H9 (cell line): ENCODE data around the gene IVL. TPM values are rescaled to one million over a fixed set of nuclear protein-coding genes. Genes with fewer than 3 reads are reported as not detected.

Experiments used
- DNase-seq: peaks from one replicate; pipeline ENCODE4 v3.0.0-alpha.2; 2017
- H2AFZ ChIP-seq: one replicate; pipeline ENCODE4 v1.6.1; 2013; ENCODE audit warnings: mild to moderate bottlenecking, low read length, control low read depth, moderate library complexity
- H2AK5ac ChIP-seq: 2 replicates; pipeline ENCODE4 v1.6.1; 2013; ENCODE audit warnings: low read length, control low read depth, mixed read lengths; ENCODE audit not compliant: insufficient read length
- H2BK120ac ChIP-seq: one replicate; pipeline ENCODE4 v1.6.1; 2013; ENCODE audit warnings: low read depth, mild to moderate bottlenecking, low read length, control low read depth, inconsistent platforms; ENCODE audit not compliant: poor library complexity, severe bottlenecking
- H2BK12ac ChIP-seq: 2 replicates; pipeline ENCODE4 v1.6.1; 2013; ENCODE audit warnings: low read length, control low read depth, mixed read lengths, low read depth; ENCODE audit not compliant: insufficient read length
- H2BK15ac ChIP-seq: 2 replicates; pipeline ENCODE4 v1.6.1; 2013; ENCODE audit warnings: low read depth, low read length, control low read depth
- H2BK20ac ChIP-seq: one replicate; pipeline ENCODE4 v1.6.1; 2013; ENCODE audit warnings: low read depth, mild to moderate bottlenecking, low read length, control low read depth, inconsistent platforms; ENCODE audit not compliant: poor library complexity, severe bottlenecking
- H2BK5ac ChIP-seq: 2 replicates; pipeline ENCODE4 v1.6.1; 2013; ENCODE audit warnings: low read length, control low read depth, mixed read lengths; ENCODE audit not compliant: insufficient read length
- H3K14ac ChIP-seq: 2 replicates; pipeline ENCODE4 v1.6.1; 2013; ENCODE audit warnings: low read length, control low read depth; ENCODE audit not compliant: insufficient read depth
- H3K18ac ChIP-seq: 2 replicates; pipeline ENCODE4 v1.6.1; 2013; ENCODE audit warnings: low read depth, mild to moderate bottlenecking, mixed read lengths, low read length, control low read depth; ENCODE audit not compliant: insufficient read length
- H3K23ac ChIP-seq: 2 replicates; pipeline ENCODE4 v1.6.1; 2013; ENCODE audit warnings: low read length, control low read depth, mixed read lengths, low read depth; ENCODE audit not compliant: insufficient read length
- H3K23me2 ChIP-seq: 2 replicates; pipeline ENCODE4 v1.6.1; 2013; ENCODE audit warnings: low read depth, mild to moderate bottlenecking, mixed read lengths, low read length, control low read depth; ENCODE audit not compliant: insufficient read length, poor library complexity, severe bottlenecking
- H3K27ac ChIP-seq: 2 replicates; pipeline ENCODE4 v1.5.1; 2013; ENCODE audit warnings: low read length, control low read depth, mixed read lengths, low read depth; ENCODE audit not compliant: insufficient read length
- H3K27me3 ChIP-seq: 2 replicates; pipeline ENCODE4 v1.6.1; 2013; ENCODE audit warnings: low read length, control low read depth, inconsistent platforms; ENCODE audit not compliant: insufficient read depth
- H3K4ac ChIP-seq: 2 replicates; pipeline ENCODE4 v1.6.1; 2013; ENCODE audit warnings: low read depth, mild to moderate bottlenecking, control low read depth, inconsistent platforms, low read length, moderate library complexity
- H3K4me1 ChIP-seq: 2 replicates; pipeline ENCODE4 v1.6.1; 2013; ENCODE audit warnings: low read length, control low read depth, inconsistent platforms; ENCODE audit not compliant: insufficient read depth
- H3K4me2 ChIP-seq: 2 replicates; pipeline ENCODE4 v1.6.1; 2013; ENCODE audit warnings: low read length, control low read depth, mixed read lengths; ENCODE audit not compliant: insufficient read length, insufficient read depth
- H3K56ac ChIP-seq: 2 replicates; pipeline ENCODE4 v1.6.1; 2013; ENCODE audit warnings: low read depth, mild to moderate bottlenecking, mixed read lengths, low read length, control low read depth; ENCODE audit not compliant: insufficient read length
- H3K79me1 ChIP-seq: 2 replicates; pipeline ENCODE4 v1.6.1; 2013; ENCODE audit warnings: low read depth, mild to moderate bottlenecking, moderate library complexity, low read length, control low read depth, inconsistent platforms; ENCODE audit not compliant: insufficient read depth, poor library complexity, severe bottlenecking
- H3K79me2 ChIP-seq: 2 replicates; pipeline ENCODE4 v1.6.1; 2013; ENCODE audit warnings: low read length, control low read depth, inconsistent platforms; ENCODE audit not compliant: insufficient read depth
- H3K9ac ChIP-seq: 2 replicates; pipeline ENCODE4 v1.6.1; 2013; ENCODE audit warnings: low read length, control low read depth, mixed read lengths; ENCODE audit not compliant: insufficient read length; ENCODE audit errors: extremely low read depth
- H3K9me3 ChIP-seq: one replicate; pipeline ENCODE4 v1.6.1; 2013; ENCODE audit warnings: low read depth, low read length, inconsistent platforms; ENCODE audit not compliant: control insufficient read depth
- H3T11ph ChIP-seq: one replicate; pipeline ENCODE4 v1.6.1; 2013; ENCODE audit warnings: mild to moderate bottlenecking, low read length, control low read depth, inconsistent platforms
- H4K20me1 ChIP-seq: one replicate; pipeline ENCODE4 v1.6.1; 2013; ENCODE audit not compliant: control insufficient read depth, insufficient read length, insufficient read depth
- H4K5ac ChIP-seq: 2 replicates; pipeline ENCODE4 v1.6.1; 2013; ENCODE audit warnings: low read depth, mild to moderate bottlenecking, mixed read lengths, low read length, control low read depth; ENCODE audit not compliant: insufficient read length
- H4K8ac ChIP-seq: replicated peaks from 2 replicates; pipeline ENCODE4 v1.6.1; 2013; ENCODE audit warnings: low read length, control low read depth, mixed read lengths, low read depth; ENCODE audit not compliant: insufficient read length
- H4K91ac ChIP-seq: 2 replicates; pipeline ENCODE4 v1.6.1; 2013; ENCODE audit warnings: low read depth, mild to moderate bottlenecking, moderate library complexity, mixed read lengths, low read length, control low read depth; ENCODE audit not compliant: insufficient read length
- H3K27ac Mint-ChIP-seq, 3 experiments: 2 replicates in 2 of 3; 3 replicates in 1 of 3; pipeline ENCODE4 v1.8.0; 2020 to 2021; ENCODE audit warnings: mixed read lengths in 3 of 3, mild to moderate bottlenecking in 1 of 3, moderate library complexity in 1 of 3
- H3K27me3 Mint-ChIP-seq: 2 replicates; pipeline ENCODE4 v1.8.0; 2021; ENCODE audit warnings: low read depth, mild to moderate bottlenecking, moderate library complexity, mixed read lengths
- H3K36me3 Mint-ChIP-seq, 3 experiments: 2 replicates in 2 of 3; 3 replicates in 1 of 3; pipeline ENCODE4 v1.8.0; 2020 to 2021; ENCODE audit warnings: low read depth in 3 of 3, mixed read lengths in 3 of 3; ENCODE audit not compliant: insufficient read depth in 1 of 3
- H3K4me1 Mint-ChIP-seq, 2 experiments: 2 replicates each; pipeline ENCODE4 v1.8.0; 2020; ENCODE audit warnings: mixed read lengths in 2 of 2
- H3K4me3 Mint-ChIP-seq, 2 experiments: 2 replicates in 1 of 2; 3 replicates in 1 of 2; pipeline ENCODE4 v1.8.0; 2020 to 2021; ENCODE audit warnings: mild to moderate bottlenecking in 2 of 2, mixed read lengths in 2 of 2, moderate library complexity in 1 of 2
- H3K9me3 Mint-ChIP-seq, 2 experiments: 2 replicates in 1 of 2; 3 replicates in 1 of 2; pipeline ENCODE4 v1.8.0; 2020; ENCODE audit warnings: mild to moderate bottlenecking in 2 of 2, mixed read lengths in 2 of 2, moderate library complexity in 1 of 2
- WGBS: extraction: QIAGEN DNeasy Blood & Tissue Kit; methylation state at CpG from one replicate; pipeline ENCODE4 v1.1.7; 2013; ENCODE audit warnings: missing lambda C conversion rate, low lambda C conversion rate, mixed read lengths; ENCODE audit not compliant: insufficient read length; ENCODE audit errors: extremely low coverage; 5-methylcytosine and 5-hydroxymethylcytosine counted together
- total RNA-seq: library from RNA; stranded (reverse); gene quantifications from 2 replicates; pipeline ENCODE4 v1.2.1, GENCODE V29; 2021
- TF ChIP-seq, protein P1 (sequence below): fragments of 200-600 bp; sonication (generic); conservative IDR thresholded peaks from 3 replicates; pipeline ENCODE4 v1.8.0; 2021; ENCODE audit warnings: antibody characterized with exemption, mild to moderate bottlenecking

The IVL gene
- total RNA-seq, 1 experiment from 2014 or later, result not detected

DNA sequence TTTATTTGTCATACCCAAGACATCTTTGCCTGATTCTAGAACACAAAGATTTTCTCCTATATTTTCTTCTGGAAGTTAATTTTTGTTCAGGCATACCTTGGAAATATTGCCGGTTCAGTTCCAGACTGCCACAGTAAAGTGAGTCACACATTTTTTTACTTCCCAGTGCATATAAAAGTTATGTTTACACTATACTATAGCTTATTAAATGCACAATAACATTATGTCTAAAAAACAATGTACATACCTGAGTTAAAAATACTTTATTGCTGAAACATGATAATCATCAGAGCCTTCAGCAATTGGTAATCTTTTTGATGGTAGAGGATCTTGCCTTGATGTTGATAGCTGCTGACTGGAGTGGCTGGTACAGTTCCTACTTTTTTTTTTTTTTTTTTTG is 20.2 kb upstream of the IVL start:
- Histone ChIP-seq H2BK5ac (no peak overlapping the region), H3K18ac (no peak overlapping the region), H3K4ac (no peak overlapping the region), H2AFZ (no peak overlapping the region), H3K9me3 (no peaks in the 10 kb centered on the region), H3K4me1 (no peaks in the 10 kb centered on the region), H2BK12ac (no peak overlapping the region), H3K23me2 (no peaks in the 10 kb centered on the region), H3K27ac (no peak overlapping the region), H4K5ac (no peak overlapping the region), H4K91ac (no peak overlapping the region), H4K20me1 (no peaks in the 10 kb centered on the region), H3K56ac (no peak overlapping the region), H3K9ac (no peak overlapping the region), H2BK15ac (no peak overlapping the region), H3K14ac (no peak overlapping the region), H3T11ph (no peak overlapping the region), H4K8ac (no peak overlapping the region), H3K79me2 (no peaks in the 10 kb centered on the region), H3K23ac (no peak overlapping the region), H2AK5ac (no peak overlapping the region), H3K79me1 (no peaks in the 10 kb centered on the region), H2BK20ac (no peak overlapping the region), H2BK120ac (no peak overlapping the region), H3K27me3 (no peaks in the 10 kb centered on the region), H3K4me2 (no peak overlapping the region)
- Mint-ChIP-seq H3K4me3 (no peak overlapping the region), H3K27me3 (peaks cover 2% of the 10 kb centered on the region), H3K36me3 (peaks cover 0 to 15% (median 0%) of the 10 kb centered on the region in 3 experiments; a peak in 3 of 7 replicates), H3K4me1 (no peaks in the 10 kb centered on the region), H3K9me3 (peaks cover 85% of the 10 kb centered on the region in 2 experiments), H3K27ac (no peak overlapping the region)
- no peak for DNase-seq
- WGBS, result no CpG with 5 or more reads among the region's 1 CpG
- TF ChIP-seq, protein P1, sequence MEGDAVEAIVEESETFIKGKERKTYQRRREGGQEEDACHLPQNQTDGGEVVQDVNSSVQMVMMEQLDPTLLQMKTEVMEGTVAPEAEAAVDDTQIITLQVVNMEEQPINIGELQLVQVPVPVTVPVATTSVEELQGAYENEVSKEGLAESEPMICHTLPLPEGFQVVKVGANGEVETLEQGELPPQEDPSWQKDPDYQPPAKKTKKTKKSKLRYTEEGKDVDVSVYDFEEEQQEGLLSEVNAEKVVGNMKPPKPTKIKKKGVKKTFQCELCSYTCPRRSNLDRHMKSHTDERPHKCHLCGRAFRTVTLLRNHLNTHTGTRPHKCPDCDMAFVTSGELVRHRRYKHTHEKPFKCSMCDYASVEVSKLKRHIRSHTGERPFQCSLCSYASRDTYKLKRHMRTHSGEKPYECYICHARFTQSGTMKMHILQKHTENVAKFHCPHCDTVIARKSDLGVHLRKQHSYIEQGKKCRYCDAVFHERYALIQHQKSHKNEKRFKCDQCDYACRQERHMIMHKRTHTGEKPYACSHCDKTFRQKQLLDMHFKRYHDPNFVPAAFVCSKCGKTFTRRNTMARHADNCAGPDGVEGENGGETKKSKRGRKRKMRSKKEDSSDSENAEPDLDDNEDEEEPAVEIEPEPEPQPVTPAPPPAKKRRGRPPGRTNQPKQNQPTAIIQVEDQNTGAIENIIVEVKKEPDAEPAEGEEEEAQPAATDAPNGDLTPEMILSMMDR, result no peak
